Measurements from ENCODE around the gene ERVW-1.
"Not testable (repeated sequence)": the region's sequence is repeated elsewhere in the genome, so short reads cannot be mapped to it uniquely, and the experiment has no call there.

ERVW-1 gene

DNA sequence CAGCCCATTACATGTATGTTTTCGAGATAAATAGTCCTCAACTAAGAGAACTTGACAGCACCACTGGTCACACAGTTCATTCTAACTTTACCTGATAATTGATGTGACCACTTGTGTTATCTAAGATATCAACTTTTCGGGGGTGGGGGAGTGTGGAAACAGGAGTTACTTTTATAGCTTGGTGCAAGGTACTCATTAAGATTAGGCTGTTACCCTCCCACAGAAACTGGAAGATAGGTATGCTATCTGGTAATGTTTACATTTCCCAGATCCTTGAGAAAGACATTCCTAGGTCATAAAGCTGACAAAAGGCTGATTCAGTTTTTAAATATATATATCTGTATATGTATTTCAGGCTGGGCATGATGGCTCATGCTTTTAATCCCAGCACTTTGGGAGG, 11.1 kb downstream of the ERVW-1 start:
- no peak for DNase-seq

- DNase-seq = no peak
These were observed 13.2 kb downstream of the ERVW-1 start for GRCh38 chr7:92464515-92464914.

DNA sequence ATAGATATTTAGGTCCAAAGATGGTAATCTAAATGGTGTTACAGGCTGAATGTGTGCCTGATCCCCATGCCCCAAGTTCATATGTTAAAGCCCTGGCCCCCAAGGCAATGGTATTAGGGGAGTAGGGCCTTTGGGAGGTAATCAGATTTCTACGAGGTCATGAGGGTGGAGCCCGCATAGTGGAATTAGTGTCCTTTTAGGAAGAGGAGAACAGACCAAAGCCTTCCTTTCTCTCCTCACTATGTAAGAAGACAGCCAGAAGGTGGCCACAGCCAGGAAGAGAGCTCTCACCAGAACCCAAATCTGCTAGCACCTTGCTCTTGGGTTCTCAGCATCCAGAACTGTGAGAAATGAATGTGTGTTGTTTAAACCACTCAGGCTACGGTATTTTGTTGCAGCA, 15.2 kb downstream of the ERVW-1 start:
- no peak for DNase-seq

- peak; percentile 24 for DNase-seq
These were observed 16.4 kb downstream of the ERVW-1 start for GRCh38 chr7:92461027-92462003.

GRCh38 chr7:92460510-92460909, 17.2 kb downstream of the ERVW-1 start:
- no peak for DNase-seq

GRCh38 chr7:92460109-92460508, 17.6 kb downstream of the ERVW-1 start:
- DNase-seq = no peak

GRCh38 chr7:92456236-92456635, 21.5 kb downstream of the ERVW-1 start:
- no peak for DNase-seq

DNA sequence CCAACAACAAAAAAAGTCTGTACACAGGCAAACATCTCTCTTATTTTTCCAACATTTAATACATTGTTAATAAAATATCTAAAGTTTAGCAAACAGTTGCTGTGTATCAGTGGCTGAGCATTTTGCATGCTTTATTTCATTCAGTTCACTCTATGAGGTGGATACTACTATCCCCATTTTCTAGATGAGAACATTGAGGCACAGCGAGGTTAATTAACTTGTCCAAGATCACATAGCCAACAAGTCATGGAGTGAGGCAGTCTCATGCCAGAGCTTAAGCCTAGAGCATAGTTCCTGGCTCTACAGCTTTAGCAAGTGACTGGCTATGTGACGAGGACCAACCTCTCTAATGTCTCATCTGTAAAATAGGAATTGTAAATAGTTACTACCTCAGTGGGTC, 26.1 kb downstream of the ERVW-1 start:
- DNase-seq = no peak

DNA sequence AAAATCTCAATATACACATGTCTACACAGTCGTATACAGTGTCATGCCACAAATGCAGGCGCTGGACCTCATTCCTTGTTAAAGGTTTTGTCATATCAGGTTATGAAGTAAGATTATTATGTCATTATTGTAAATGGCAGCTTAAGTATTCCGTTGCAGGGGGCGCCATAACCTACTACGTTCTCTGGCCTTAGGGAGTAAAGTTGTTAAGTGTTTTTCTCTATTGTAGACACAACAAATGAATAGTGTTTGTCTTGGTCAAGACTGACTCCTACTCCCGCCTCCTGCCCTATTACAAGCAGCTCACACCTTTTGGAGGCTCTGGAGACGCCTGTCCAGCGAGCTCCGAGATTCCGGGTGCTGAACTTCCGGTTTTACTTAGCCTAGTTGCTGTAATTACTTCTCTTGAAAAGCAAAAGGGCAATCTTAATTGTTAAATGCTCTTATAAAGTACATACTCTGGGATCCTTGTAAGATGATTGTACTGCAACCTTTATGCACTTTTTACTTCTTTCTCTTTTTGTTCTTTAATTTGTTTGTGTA, 29.5 kb downstream of the ERVW-1 start:
- no peak for DNase-seq

DNA sequence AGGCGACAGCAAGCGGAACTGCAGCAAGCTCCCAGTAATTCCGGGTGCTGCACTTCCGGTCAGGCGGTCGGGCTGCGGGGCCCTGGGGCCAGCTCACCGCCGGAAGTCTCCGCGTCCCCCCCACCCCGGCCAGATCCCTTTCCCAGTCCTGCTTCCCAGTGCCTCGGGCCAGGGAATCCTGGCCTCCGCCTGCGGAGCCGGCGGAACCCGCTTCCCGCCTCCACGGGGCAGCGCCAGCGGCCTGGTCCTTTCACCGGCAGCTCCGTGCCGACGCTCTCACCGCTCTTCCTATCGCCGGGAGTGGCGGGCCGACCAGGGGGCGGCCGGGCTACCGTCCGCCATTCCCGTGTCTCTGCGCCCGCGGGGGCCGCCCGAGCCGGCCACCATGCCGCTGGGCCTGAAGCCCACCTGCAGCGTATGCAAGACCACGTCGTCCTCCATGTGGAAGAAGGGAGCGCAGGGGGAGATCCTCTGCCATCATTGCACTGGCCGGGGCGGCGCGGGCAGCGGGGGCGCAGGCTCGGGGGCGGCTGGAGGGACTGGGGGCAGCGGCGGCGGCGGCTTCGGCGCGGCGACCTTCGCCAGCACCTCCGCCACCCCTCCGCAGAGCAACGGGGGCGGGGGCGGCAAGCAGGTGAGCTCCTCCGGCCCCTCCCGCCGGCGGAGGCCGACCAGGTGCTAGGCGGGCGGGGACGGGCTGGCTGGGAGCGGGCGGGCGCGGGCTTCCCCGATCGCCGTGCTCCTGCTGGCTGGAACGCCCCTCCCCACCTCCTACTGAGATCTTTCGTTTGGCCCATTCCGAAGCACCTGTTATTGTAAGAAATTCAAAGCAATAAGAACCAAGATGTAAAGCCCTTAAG, 30.2 kb downstream of the ERVW-1 start, which contains the start of gene GATAD1:
Gene GATAD1 (plus strand): TSS at position 138 of the 860 bp plus-strand sequence. CDS start 248 bp downstream, at position 386.
- DNase-seq = peak; percentile 94

DNA sequence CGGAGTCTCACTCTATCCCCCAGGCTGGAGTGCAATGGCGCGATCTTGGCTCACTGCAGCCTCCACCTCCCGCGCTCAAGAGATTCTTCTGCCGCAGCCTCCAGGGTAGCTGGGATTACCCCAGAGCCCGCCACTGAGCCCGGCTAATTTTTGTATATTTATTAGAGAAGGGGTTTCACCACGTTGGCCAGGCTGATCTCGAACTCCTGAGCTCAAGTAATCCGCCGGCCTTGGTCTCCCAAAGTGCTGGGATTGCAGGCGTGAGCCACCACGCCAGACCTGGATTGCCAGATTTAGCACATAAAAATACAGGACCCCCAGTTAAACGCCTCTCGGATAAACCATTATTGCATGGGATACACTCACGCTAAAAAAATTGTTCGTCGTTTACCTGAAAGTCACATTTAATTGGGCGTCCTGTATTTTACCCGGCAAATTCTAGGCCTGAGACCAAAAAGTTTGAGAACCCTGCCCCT, 30.8 kb downstream of the ERVW-1 start:
- DNase-seq = no peak

DNA sequence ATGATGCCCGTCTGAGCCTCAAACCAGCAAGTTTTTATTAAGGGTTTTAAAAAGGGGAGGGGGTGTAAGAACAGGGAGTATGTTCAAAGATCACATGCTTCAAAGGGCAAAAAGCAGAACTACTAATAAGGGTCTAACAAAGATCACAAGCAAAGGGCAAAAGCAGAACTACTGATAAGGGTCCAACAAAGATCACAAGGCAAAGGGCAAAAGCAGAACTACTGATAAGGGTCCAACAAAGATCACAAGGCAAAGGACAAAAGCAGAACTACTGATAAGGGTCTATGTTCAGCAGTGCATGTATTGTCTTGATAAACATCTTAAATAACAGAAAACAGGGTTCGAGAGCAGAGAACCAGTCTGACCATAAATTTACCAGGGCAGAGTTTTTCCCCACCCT, 35.0 kb downstream of the ERVW-1 start:
- DNase-seq = not testable (repeated sequence)

GRCh38 chr7:92437956-92438491, 39.7 kb downstream of the ERVW-1 start:
- no peak for DNase-seq

DNA sequence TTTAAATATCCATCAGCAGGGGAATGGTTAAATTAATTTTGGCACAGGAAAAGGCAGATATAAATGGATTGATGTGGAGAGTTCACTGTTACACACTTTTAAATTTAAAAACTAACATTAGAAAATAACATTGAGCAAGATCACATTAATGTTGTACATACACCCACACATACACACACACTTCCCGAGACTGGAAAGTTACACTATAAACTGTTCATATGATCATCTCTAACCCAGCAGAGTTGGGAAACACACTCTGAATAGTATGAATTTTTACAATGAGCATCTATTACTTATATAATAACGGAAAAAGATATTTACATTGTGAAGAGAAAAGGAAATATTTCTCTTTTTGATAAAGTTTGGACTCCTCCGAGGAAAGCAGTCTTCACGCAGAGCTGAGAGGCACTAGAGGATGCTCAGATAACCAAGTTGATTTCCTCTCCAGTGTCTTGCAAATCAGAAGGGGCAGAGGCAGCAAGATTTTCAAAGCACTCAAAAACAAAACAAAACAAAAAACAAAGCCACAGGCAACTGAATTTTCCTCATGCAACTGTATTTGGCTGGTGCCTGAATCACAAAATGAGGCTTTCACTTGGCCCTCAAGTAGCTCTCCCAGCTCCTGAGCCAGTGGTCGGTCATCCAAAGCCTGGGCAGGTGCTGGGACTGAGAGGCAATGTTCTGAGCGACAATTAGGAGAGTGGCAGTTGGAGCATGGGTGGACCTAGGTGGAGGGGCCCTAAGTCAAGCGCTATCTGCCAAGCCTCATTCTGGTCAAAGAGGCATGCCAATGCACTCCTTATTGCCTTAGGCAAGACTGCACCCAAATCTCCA, 40.9 kb downstream of the ERVW-1 start:
- no peak for DNase-seq

- DNase-seq = no peak
These were observed 42.2 kb downstream of the ERVW-1 start for GRCh38 chr7:92435542-92435941.

DNA sequence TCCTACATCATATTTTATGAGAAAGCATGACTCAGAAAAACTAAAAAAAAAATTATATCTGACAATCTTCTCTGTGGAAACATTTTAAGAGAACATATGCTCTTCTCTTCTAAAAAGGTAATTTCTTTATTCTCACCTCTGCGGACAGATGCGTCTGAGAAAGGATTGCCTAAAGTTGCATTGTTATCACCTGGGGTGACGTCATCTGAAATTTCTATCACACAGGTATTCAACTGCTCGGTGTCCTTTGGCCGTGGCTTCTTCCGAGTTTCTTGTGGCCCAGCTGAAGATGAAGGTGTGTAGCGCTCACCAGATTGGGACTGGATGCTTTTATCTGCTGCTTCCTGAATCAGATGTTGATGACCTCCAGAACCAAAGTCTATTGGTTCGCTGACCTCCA, 44.7 kb downstream of the ERVW-1 start:
- no peak for DNase-seq

- DNase-seq = no peak
These were observed 45.3 kb downstream of the ERVW-1 start for GRCh38 chr7:92432299-92432946.

- DNase-seq = no peak
These were observed 50.6 kb downstream of the ERVW-1 start for GRCh38 chr7:92427193-92427592.

GRCh38 chr7:92425311-92425947, 52.3 kb downstream of the ERVW-1 start:
- no peak for DNase-seq

GRCh38 chr7:92423710-92424131, 54.0 kb downstream of the ERVW-1 start:
- no peak for DNase-seq

DNA sequence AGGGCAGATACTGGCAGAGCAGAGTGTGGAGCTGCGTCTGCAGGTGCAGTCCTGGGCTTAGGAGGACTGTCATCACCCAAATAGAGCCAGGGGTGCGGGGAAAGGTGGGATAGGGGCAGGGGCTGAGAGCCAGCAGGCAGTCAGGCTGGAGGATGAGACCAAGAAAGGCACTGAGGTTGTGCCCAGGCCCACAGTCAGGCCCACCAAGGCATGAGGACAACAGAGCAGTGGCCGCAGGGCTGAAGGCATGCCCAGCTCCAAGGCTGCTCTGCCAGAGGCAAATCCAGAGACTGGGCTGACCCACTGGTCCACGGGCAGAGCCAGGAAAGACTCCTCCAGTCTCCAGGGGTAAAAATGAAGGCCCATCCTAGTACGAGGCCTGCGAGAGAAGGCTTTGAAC, 54.8 kb downstream of the ERVW-1 start:
- DNase-seq = no peak

Measured in NCI-H1092 (cell line).